ENCODE measurements around the gene CSMD2.

CSMD2 gene

DNA sequence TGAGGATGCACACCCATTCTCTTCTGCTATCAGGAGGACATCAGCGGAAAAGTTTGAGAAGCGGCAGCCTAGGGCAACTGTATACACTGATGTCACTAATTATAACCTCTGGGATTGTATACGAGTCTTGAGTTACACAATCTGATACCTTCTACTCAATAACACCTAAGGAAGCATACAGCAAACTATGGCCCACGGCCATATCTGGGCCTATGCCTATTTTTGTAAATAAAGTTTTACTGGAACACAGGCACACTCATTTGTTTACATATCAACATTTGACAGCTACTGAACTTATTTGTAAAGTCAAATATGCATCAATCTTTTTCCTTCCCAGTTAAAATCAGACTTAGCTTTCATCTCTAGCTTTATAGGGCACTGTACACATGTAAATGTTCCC, 505.4 kb downstream of the CSMD2 start:
- TF ChIP-seq, protein P1, sequence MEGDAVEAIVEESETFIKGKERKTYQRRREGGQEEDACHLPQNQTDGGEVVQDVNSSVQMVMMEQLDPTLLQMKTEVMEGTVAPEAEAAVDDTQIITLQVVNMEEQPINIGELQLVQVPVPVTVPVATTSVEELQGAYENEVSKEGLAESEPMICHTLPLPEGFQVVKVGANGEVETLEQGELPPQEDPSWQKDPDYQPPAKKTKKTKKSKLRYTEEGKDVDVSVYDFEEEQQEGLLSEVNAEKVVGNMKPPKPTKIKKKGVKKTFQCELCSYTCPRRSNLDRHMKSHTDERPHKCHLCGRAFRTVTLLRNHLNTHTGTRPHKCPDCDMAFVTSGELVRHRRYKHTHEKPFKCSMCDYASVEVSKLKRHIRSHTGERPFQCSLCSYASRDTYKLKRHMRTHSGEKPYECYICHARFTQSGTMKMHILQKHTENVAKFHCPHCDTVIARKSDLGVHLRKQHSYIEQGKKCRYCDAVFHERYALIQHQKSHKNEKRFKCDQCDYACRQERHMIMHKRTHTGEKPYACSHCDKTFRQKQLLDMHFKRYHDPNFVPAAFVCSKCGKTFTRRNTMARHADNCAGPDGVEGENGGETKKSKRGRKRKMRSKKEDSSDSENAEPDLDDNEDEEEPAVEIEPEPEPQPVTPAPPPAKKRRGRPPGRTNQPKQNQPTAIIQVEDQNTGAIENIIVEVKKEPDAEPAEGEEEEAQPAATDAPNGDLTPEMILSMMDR (IDR thresholded peaks at IDR 0.05; ENCODE audit: insufficient read depth, low read length, poor library complexity, severe bottlenecking) = no peak
- TF ChIP-seq EZH2phosphoT487 (conservative IDR thresholded peaks at IDR 0.05; ENCODE audit: low read length) = no peak
- no peak overlapping the region for H3K9ac ChIP-seq (ENCODE audit: low read length)
- no peak overlapping the region for H2AFZ ChIP-seq (ENCODE audit: low read depth, low read length, severe bottlenecking)
- H3F3A ChIP-seq (ENCODE audit: insufficient read depth) = no peaks in the 10 kb centered on the region
- no peaks in the 10 kb centered on the region for H3K79me2 ChIP-seq (ENCODE audit: insufficient read depth, low read length)
- no peaks in the 10 kb centered on the region for H4K20me1 ChIP-seq (ENCODE audit: low read depth, low read length)
- H3K36me3 ChIP-seq (ENCODE audit: low read length) = no peaks in the 10 kb centered on the region
- no peak overlapping the region for H3K4me3 ChIP-seq (ENCODE audit: insufficient read depth, low read length, poor library complexity, severe bottlenecking)
- no peak overlapping the region for H3K27ac ChIP-seq (ENCODE audit: low read depth, low read length)
- no peaks in the 10 kb centered on the region for H3K9me3 ChIP-seq (ENCODE audit: insufficient read depth, low read length)
- H3K4me2 ChIP-seq (ENCODE audit: low read depth, low read length, poor library complexity, severe bottlenecking) = no peak overlapping the region
- H3K9me2 ChIP-seq (replicated peaks; ENCODE audit: insufficient read depth, low read length) = no peaks in the 10 kb centered on the region
- no peaks in the 10 kb centered on the region for H3K27me3 ChIP-seq (ENCODE audit: low read length)

DNA sequence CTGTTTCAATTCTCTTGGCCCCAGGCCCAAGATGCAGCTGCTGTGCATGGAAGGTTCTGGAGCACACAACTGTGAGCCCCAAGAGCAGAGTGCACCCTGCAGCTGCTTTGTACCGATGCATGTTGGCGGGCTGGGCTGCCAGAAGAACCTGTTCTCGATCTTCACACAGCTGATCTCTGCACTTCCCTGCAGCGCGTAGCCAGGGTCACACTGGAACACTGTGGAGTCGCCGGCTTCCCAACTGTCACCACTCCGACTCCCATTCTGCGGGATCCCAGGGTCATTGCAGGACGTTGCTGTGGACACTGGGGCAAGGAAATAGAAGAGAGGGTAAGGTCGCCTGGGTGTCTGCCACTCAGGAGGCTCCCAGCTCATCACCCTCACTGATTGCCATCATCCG, 507.2 kb downstream of the CSMD2 start:
- Histone ChIP-seq H3K79me2 (ENCODE audit: insufficient read depth, low read length) (no peaks in the 10 kb centered on the region), H2AFZ (ENCODE audit: low read depth, low read length, severe bottlenecking) (no peak overlapping the region), H3K9ac (ENCODE audit: low read length) (no peak overlapping the region), H3K27me3 (ENCODE audit: low read length) (no peaks in the 10 kb centered on the region), H3K4me3 (ENCODE audit: insufficient read depth, low read length, poor library complexity, severe bottlenecking) (no peak overlapping the region), H3K36me3 (ENCODE audit: low read length) (no peaks in the 10 kb centered on the region), H3K9me2 (replicated peaks; ENCODE audit: insufficient read depth, low read length) (no peaks in the 10 kb centered on the region), H3K4me2 (ENCODE audit: low read depth, low read length, poor library complexity, severe bottlenecking) (no peak overlapping the region), H3F3A (ENCODE audit: insufficient read depth) (no peaks in the 10 kb centered on the region), H3K27ac (ENCODE audit: low read depth, low read length) (no peak overlapping the region), H4K20me1 (ENCODE audit: low read depth, low read length) (no peaks in the 10 kb centered on the region), H3K9me3 (ENCODE audit: insufficient read depth, low read length) (no peaks in the 10 kb centered on the region)
- no peak for TF ChIP-seq EZH2phosphoT487 (conservative IDR thresholded peaks at IDR 0.05; ENCODE audit: low read length)
- TF ChIP-seq, protein P1 (IDR thresholded peaks at IDR 0.05; ENCODE audit: insufficient read depth, low read length, poor library complexity, severe bottlenecking) = no peak

DNA sequence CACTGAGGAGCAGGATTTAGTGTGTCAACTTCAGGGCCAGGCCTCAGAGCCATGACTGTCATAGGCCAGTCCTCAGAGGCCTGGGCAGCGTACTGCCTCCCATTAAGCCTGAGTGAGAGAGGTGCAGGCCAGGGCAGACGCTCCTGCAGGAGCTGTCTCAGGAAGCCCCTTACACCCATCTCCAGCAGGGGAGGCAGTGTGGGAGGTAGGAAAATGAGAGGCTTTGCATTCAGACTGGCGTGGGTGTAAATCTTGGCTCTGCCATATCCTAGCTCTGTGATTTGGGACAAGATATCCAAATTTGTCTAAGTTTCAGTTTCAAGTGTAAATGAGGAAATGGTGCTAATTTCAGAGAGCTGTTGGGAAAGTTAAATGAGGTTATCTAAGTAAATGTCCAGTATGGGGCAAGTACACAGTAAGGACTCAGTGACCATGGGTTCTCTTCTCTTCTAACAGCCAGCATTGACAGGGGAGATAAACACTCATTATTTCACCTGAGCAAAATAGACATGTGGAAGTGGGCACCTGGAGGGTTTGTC, 508.5 kb downstream of the CSMD2 start:
- Histone ChIP-seq H3K27ac (ENCODE audit: low read depth, low read length) (no peak overlapping the region), H3F3A (ENCODE audit: insufficient read depth) (no peaks in the 10 kb centered on the region), H3K4me3 (ENCODE audit: insufficient read depth, low read length, poor library complexity, severe bottlenecking) (no peak overlapping the region), H3K36me3 (ENCODE audit: low read length) (no peaks in the 10 kb centered on the region), H3K9me2 (replicated peaks; ENCODE audit: insufficient read depth, low read length) (no peaks in the 10 kb centered on the region), H3K79me2 (ENCODE audit: insufficient read depth, low read length) (no peaks in the 10 kb centered on the region), H3K4me2 (ENCODE audit: low read depth, low read length, poor library complexity, severe bottlenecking) (no peak overlapping the region), H3K9ac (ENCODE audit: low read length) (no peak overlapping the region), H3K9me3 (ENCODE audit: insufficient read depth, low read length) (no peaks in the 10 kb centered on the region), H4K20me1 (ENCODE audit: low read depth, low read length) (no peaks in the 10 kb centered on the region), H2AFZ (ENCODE audit: low read depth, low read length, severe bottlenecking) (no peak overlapping the region), H3K27me3 (ENCODE audit: low read length) (no peaks in the 10 kb centered on the region)
- TF ChIP-seq EZH2phosphoT487 (conservative IDR thresholded peaks at IDR 0.05; ENCODE audit: low read length) = no peak
- TF ChIP-seq, protein P1 (IDR thresholded peaks at IDR 0.05; ENCODE audit: insufficient read depth, low read length, poor library complexity, severe bottlenecking) = no peak
